Mesothelial cell of epicardium (in vitro differentiated cells): Measurements from ENCODE around the gene S100PBP. TPM values are rescaled to one million over a fixed set of nuclear protein-coding genes. Genes with fewer than 3 reads are reported as not detected.

ENCODE experiments used
- DNase-seq, 2 experiments: peaks; one replicate each; pipeline ENCODE4 v3.0.0; 2021; ENCODE audit warnings: low spot score in 2 of 2; ENCODE audit not compliant: unreplicated experiment in 2 of 2
- H3K27ac Mint-ChIP-seq: 2 replicates; pipeline ENCODE4 v1.8.0; 2021; ENCODE audit warnings: mixed read lengths
- H3K27me3 Mint-ChIP-seq: 2 replicates; pipeline ENCODE4 v1.8.0; 2021; ENCODE audit warnings: low read depth, mixed read lengths
- H3K36me3 Mint-ChIP-seq: 2 replicates; pipeline ENCODE4 v1.8.0; 2021; ENCODE audit warnings: mixed read lengths
- H3K4me1 Mint-ChIP-seq: 2 replicates; pipeline ENCODE4 v1.8.0; 2021; ENCODE audit warnings: mixed read lengths
- H3K4me3 Mint-ChIP-seq: 2 replicates; pipeline ENCODE4 v1.8.0; 2021; ENCODE audit warnings: mild to moderate bottlenecking, moderate library complexity, mixed read lengths
- H3K9me3 Mint-ChIP-seq: 2 replicates; pipeline ENCODE4 v1.8.0; 2021; ENCODE audit warnings: mixed read lengths
- total RNA-seq: library from RNA; stranded (reverse); gene quantifications from 3 replicates; pipeline ENCODE4 v1.2.1, GENCODE V29; 2021
- TF ChIP-seq, protein P1 (sequence below): fragments of 200-600 bp; sonication (generic); IDR thresholded peaks from one replicate; pipeline ENCODE4 v1.5.0; 2021; ENCODE audit warnings: antibody characterized with exemption; ENCODE audit not compliant: unreplicated experiment

The S100PBP gene
- total RNA-seq, 1 donor from 2014 or later: 66.8 TPM

DNA sequence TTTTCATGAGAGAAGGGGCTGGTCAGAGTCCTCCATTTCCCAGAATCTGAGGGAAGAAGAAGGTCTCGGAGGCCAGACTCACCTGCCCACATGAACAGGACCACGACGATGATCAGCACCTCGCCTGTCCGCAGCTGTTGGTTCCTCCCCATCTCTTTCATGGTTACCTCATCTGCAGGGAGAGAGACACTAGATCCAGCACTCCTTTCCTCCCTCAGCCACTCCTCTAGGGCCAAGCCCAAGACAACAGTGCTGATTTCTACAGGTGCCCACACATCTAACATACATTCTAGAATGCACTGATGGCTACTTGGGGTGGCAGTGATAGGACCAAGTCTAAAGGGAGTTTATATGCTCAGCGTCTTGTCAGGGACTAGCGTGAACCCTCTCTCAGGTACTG lies 50.2 kb downstream of the S100PBP start:
- Mint-ChIP-seq H3K27ac (no peak overlapping the region), H3K36me3 (peaks cover 36% of the 10 kb centered on the region), H3K4me3 (no peak overlapping the region), H3K4me1 (peaks cover 31% of the 10 kb centered on the region), H3K9me3 (no peaks in the 10 kb centered on the region), H3K27me3 (no peaks in the 10 kb centered on the region)
- peak in 1 of 2 experiments; percentile 11 for DNase-seq
- TF ChIP-seq, protein P1, sequence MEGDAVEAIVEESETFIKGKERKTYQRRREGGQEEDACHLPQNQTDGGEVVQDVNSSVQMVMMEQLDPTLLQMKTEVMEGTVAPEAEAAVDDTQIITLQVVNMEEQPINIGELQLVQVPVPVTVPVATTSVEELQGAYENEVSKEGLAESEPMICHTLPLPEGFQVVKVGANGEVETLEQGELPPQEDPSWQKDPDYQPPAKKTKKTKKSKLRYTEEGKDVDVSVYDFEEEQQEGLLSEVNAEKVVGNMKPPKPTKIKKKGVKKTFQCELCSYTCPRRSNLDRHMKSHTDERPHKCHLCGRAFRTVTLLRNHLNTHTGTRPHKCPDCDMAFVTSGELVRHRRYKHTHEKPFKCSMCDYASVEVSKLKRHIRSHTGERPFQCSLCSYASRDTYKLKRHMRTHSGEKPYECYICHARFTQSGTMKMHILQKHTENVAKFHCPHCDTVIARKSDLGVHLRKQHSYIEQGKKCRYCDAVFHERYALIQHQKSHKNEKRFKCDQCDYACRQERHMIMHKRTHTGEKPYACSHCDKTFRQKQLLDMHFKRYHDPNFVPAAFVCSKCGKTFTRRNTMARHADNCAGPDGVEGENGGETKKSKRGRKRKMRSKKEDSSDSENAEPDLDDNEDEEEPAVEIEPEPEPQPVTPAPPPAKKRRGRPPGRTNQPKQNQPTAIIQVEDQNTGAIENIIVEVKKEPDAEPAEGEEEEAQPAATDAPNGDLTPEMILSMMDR: no peak

DNA sequence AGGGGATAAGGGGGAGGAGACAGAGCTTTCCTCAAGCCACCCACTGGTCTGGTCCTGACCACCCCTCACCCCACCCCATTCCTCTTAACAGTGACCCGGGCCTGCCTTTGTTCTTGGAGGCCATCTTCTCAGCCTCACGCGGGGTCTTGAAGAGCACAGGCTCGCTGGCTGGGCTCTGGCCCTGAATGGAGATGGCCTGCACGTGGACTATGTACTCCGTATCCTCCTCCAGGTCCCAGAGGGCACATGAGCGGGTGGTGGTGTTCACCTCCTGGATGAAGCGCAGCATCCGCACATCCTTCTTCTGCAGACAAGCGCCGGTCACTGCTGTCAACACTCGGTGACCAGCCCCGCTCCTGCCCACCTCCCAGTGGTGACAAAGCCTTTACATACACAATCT lies 50.6 kb downstream of the S100PBP start:
- TF ChIP-seq, protein P1: no peak
- no peaks in the 10 kb centered on the region for H3K9me3 Mint-ChIP-seq
- no peaks in the 10 kb centered on the region for H3K27me3 Mint-ChIP-seq
- peak in 1 of 2 experiments; percentile 29 for DNase-seq
- no peak overlapping the region for H3K27ac Mint-ChIP-seq
- no peak overlapping the region for H3K4me3 Mint-ChIP-seq
- H3K4me1 Mint-ChIP-seq: peaks cover 34% of the 10 kb centered on the region
- peaks cover 32% of the 10 kb centered on the region for H3K36me3 Mint-ChIP-seq

DNA sequence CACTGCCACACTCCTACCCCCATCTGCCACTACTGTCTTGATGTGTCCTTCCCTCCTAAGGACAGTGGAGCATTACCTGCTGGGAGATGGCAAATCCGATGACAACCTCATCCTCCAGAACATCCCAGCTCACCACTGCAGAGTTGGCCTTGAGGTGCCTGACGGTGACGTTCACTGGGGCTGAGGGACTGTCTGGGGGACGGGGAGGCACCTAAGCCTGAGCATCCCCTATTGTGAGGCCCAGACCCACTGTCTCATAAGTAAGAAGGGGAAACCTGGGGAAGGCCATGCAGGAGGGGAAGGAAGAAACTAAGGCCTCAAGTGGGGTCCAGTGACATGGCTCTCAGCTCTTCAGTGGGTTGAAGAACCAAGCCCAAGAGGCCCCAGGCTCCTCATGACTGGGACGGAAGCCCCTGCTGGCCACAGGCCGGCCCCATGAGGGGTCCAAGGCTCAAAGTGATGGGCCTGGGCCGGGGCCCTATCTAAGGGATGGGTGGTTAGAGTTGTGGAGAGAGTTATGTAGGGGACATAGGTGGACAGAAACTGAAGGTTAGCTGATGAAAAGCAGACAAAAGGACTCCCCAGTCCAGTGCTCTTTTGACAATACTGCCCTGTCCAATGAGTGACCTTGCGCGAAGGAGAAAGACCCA lies 51.5 kb downstream of the S100PBP start:
- H3K36me3 Mint-ChIP-seq: peaks cover 26% of the 10 kb centered on the region
- TF ChIP-seq, protein P1: no peak
- H3K4me3 Mint-ChIP-seq: peak overlapping the region; percentile 80
- no peaks in the 10 kb centered on the region for H3K27me3 Mint-ChIP-seq
- H3K27ac Mint-ChIP-seq: peak overlapping the region; percentile 60
- DNase-seq: peak in 1 of 2 experiments; percentile 29
- peaks cover 34% of the 10 kb centered on the region for H3K4me1 Mint-ChIP-seq
- no peaks in the 10 kb centered on the region for H3K9me3 Mint-ChIP-seq

DNA sequence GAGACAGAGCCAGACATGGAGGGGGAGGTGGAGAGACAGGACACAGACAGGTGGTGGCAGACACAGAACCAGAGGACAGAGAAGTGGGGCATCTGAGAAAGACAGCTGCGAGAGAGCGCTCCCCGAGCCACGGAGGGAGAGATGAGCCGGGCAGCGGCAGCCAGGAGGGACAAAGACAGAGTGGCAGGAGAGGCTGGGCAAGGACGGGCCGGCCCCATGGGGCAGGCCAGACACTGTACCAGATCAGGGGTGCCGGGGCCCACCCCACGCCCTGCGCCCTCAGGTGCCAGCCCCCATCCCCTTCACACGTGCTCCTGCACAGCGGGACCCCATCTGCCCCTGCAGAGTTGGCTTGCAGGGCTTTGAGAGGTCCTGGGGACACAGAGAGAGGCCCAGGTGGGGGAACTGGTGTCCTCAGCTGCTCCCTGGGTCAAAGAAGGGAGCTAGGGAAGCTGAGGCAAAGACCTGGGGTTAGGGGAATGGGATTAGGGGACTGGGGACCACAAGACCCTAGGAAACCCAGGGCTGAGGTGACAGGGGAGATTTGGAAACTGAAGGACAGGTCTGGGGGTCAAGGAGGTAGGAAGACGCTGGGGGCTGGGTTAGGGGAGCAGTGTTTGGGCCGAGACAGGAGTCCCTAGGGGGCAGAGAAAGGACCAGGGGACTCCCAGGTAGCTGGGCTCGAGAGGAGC lies 52.6 kb downstream of the S100PBP start:
- TF ChIP-seq, protein P1: no peak
- DNase-seq: peak in 1 of 2 experiments; percentile 38
- Mint-ChIP-seq H3K4me3 (peak overlapping the region; percentile 80), H3K9me3 (no peaks in the 10 kb centered on the region), H3K27me3 (no peaks in the 10 kb centered on the region), H3K27ac (peak overlapping the region; percentile 60), H3K4me1 (peaks cover 39% of the 10 kb centered on the region), H3K36me3 (peaks cover 19% of the 10 kb centered on the region)

DNA sequence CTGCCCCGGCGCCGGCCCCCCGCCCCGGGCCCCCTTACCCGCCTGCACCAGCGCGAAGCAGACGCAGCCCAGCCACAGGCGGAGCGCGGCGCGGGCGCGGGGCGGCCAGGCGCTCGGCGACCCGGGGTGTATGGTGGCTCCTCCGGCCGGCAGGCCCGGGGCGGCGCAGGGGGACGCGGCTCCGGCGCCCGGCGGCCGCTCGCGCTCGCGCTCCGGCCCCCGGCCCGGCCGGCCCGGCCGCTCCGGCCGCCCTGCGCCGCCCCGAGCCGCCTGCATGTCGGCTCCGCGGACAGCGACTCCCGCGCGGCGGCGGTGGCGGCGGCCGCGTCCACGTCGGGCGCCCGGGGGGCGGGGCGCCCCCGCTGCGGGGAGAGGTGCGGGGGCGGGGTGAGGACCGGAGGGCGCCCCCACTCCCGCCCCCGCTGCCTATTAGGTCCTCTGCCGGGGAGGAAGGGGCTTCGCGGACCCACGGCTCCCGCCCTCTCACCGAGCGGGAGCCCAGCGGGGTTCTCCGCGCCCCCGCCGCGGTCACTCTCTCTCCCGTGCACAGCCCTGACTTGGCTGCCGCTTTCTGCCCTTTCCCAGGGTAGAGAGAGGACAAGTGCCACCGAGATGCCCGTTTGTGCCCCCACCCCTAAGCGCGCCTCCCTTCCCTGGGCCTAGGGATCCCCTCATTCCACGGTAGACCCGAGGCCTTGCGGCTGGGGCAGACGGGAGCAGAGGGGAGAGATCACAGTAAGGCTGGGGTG lies 53.3 kb downstream of the S100PBP start, which contains the start of gene FNDC5:
TSS of gene FNDC5 (minus strand) at position 298 of the 749 bp plus-strand sequence.
- TF ChIP-seq, protein P1: no peak
- H3K27me3 Mint-ChIP-seq: peaks cover 5% of the 10 kb centered on the region
- H3K36me3 Mint-ChIP-seq: peaks cover 19% of the 10 kb centered on the region
- peak within 1 kb of the TSS; percentile 84 for H3K4me3 Mint-ChIP-seq
- H3K9me3 Mint-ChIP-seq: no peaks in the 10 kb centered on the region
- peaks cover 46% of the 10 kb centered on the region for H3K4me1 Mint-ChIP-seq
- peak within 1 kb of the TSS; percentile 80 for H3K27ac Mint-ChIP-seq
- peak in 1 of 2 experiments; percentile 55 for DNase-seq
